SK-N-MC (cell line): ENCODE results near the gene PURA.

Experiments
- DNase-seq: peaks from one replicate; pipeline ENCODE4 v3.0.0-alpha.2; 2011; ENCODE audit warnings: low read depth, low spot score
- H3K27ac ChIP-seq: fragments of 200-600 bp; sonication (generic); 2 replicates; pipeline ENCODE4 v1.5.1; 2016; ENCODE audit warnings: mixed run types
- H3K36me3 ChIP-seq: fragments of 200-600 bp; sonication (generic); 2 replicates; pipeline ENCODE4 v1.6.1; 2017; ENCODE audit warnings: antibody characterized with exemption, low read length, mixed read lengths; ENCODE audit not compliant: insufficient read depth
- H3K4me3 ChIP-seq: fragments of 200-600 bp; sonication (generic); 2 replicates; pipeline ENCODE4 v1.5.1; 2016
- H3K9ac ChIP-seq: fragments of 200-600 bp; sonication (generic); 2 replicates; pipeline ENCODE4 v1.8.0; 2017; ENCODE audit warnings: mixed run types, mixed read lengths; ENCODE audit not compliant: insufficient read length
- H3K9me3 ChIP-seq: fragments of 200-600 bp; sonication (generic); 2 replicates; pipeline ENCODE4 v1.6.1; 2017; ENCODE audit warnings: low read depth, mild to moderate bottlenecking, antibody characterized with exemption, low read length, moderate library complexity, mixed read lengths
- EZH2 ChIP-seq: fragments of 200-600 bp; sonication (generic); IDR thresholded peaks from one replicate; pipeline ENCODE4 v1.6.1; 2017; ENCODE audit warnings: antibody characterized with exemption
- FOXP2 ChIP-seq: optimal IDR thresholded peaks from 2 replicates; pipeline ENCODE3; 2011; ENCODE audit warnings: mild to moderate bottlenecking, moderate library complexity; ENCODE audit not compliant: insufficient read depth; ENCODE audit errors: extremely low read length, control extremely low read depth
- POLR2AphosphoS5 ChIP-seq: IDR thresholded peaks from 2 replicates; pipeline ENCODE4 v1.6.1; 2012; ENCODE audit warnings: mild to moderate bottlenecking, low read depth, low read length, borderline replicate concordance

Gene PURA

DNA sequence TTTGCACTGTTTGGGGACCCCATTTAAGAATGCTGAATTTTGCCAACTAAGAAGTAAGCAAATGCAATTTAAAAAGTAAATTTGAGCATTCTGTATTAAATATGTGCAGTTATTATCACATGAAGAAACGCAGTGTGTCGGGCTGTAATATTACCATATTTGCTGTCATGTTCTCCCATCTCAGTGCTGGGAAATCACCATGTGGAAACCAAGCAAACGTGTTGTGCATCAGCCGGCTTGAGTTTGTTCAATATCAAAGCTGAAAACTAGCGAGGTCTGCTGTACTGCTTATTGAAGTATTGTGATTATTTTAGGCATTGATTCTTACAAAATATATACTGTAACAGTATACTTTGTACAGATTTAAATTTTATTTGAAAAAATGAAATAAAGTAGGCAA lies 14.5 kb downstream of the PURA start:
- TF ChIP-seq FOXP2 (no peak), POLR2AphosphoS5 (no peak), EZH2 (no peak)
- Histone ChIP-seq H3K27ac (no peak overlapping the region), H3K36me3 (no peaks in the 10 kb centered on the region), H3K9ac (no peak overlapping the region), H3K9me3 (no peaks in the 10 kb centered on the region), H3K4me3 (no peak overlapping the region)
- no peak for DNase-seq

DNA sequence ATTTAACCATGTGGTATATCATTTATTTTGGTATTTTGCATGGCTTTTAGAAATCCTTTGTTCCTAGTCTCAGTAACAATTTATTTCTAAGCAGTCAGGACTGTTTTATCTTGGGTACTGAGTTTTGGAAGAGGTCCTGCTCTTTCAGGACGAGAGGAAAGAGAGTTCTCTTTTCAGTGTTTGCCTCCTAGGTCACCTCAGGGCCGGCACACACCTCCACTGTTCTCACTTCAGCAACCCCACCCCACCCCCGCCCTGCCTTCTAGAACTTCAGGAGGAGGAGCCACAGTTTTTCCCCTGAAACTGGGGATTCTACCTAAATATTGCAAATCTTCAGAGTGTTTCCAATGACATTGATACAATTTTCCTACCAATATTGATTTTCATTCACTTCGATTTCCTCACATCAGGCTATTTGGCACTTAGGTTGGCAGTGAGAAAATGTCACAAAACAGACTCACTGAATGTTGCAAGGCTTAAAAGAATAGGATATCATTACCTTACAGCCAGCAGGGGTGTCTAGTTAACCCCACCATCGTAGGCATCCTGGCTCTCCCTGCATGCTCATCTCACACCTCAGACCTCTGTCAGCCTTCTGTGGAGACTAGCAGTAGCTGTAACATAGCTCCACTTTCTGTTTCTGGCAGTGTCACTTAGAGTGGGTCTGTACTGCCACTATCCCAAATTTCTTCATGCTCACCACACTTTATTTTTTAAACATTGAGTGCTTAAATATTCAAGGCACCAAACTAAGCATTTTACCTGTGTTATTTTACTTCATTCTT lies 17.2 kb downstream of the PURA start:
- Histone ChIP-seq H3K36me3 (no peaks in the 10 kb centered on the region), H3K9ac (no peak overlapping the region), H3K27ac (no peak overlapping the region), H3K9me3 (no peaks in the 10 kb centered on the region), H3K4me3 (no peak overlapping the region)
- TF ChIP-seq POLR2AphosphoS5 (no peak), FOXP2 (no peak), EZH2 (no peak)
- DNase-seq: no peak

DNA sequence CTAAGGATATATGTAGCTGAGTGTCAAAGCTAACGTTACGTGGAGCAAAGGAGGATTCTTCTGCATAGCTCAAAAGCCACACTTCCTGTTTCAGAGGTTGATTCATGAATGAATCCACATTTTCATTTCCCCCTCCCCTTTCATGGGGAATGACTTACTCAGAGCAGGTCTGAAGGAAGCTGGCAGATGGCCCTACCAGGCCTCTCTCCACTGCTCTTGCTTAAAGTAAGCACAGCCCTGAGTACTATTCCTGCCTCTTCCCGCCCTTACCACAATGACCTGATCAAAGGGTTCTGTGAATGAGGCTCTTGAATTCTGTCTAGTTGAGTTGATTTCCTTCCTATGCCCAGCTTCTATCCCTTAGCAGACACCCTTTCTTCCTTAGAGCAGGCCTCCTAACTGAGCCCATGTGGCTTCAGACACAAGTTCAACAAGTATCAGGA lies 18.1 kb downstream of the PURA start:
- no peaks in the 10 kb centered on the region for H3K9me3 ChIP-seq
- H3K4me3 ChIP-seq: no peak overlapping the region
- H3K27ac ChIP-seq: no peak overlapping the region
- TF ChIP-seq POLR2AphosphoS5 (no peak), EZH2 (no peak), FOXP2 (no peak)
- no peaks in the 10 kb centered on the region for H3K36me3 ChIP-seq
- H3K9ac ChIP-seq: no peak overlapping the region
- DNase-seq: no peak

DNA sequence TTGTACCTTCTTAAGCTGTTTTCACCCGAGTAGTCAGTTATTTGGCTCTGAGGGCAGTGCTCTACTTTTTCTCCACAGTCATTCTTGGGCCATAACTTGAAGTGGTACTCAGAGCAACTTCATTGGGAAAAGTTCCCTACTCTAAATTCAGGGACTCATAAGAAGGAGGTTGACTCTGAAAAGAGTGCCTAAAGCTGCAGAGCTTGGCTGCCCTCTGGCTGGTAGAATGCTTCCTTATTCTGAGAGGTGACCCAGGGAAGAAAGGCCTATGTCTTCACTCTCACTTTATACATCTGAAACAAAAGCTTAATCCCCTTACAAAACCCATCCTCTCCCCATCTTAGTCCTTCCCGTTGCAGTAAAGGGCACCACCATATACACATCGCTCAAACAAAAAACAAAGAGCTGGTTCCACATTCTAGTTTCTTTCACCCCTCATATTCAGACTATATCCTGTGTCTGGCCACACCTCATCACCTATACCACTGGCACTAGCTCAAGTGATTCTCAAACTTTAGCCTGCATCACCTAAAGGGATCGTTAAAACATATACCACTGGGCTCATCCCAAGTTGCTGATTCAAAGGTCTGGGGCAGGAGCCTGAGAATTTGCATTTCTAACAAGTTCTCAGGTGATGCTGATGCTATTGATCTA lies 19.7 kb downstream of the PURA start:
- Histone ChIP-seq H3K9ac (no peak overlapping the region), H3K9me3 (no peaks in the 10 kb centered on the region), H3K4me3 (no peak overlapping the region), H3K27ac (no peak overlapping the region), H3K36me3 (no peaks in the 10 kb centered on the region)
- DNase-seq: no peak
- no peak for TF ChIP-seq POLR2AphosphoS5

DNA sequence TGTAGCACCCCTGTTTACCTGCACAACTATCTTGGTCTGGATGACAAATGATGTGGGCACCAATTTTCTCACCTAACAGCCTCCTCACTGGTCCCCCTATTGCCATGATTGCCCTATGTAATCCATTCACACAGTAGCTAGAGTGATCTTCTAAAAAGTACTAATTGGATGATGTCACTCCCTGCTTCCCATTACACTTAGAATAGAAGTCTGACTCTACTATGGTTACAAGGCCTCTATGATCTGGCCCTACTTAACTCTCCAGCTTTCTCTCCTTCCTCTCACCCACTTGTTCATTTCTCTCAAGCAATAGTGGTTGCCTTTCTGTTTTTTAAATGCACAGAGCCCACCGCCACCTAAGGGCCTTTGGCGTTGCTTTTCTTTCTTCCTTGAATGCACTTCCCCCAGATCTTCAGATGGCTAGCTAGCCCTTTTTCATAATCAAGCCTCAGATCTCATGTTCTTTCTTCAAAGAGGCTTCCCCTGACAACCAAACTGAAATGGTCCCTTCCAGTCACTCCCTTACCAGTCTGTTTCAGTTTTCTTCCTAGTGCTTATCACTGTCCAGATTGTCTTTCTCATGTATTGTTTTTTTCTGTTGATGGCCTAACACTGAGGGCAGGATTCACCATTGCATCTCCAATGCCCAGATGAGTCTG lies 20.5 kb downstream of the PURA start:
- Histone ChIP-seq H3K9ac (no peak overlapping the region), H3K27ac (no peak overlapping the region), H3K36me3 (no peaks in the 10 kb centered on the region), H3K9me3 (no peaks in the 10 kb centered on the region), H3K4me3 (no peak overlapping the region)
- no peak for DNase-seq
- TF ChIP-seq FOXP2: no peak
- TF ChIP-seq EZH2: no peak
- TF ChIP-seq POLR2AphosphoS5: no peak

DNA sequence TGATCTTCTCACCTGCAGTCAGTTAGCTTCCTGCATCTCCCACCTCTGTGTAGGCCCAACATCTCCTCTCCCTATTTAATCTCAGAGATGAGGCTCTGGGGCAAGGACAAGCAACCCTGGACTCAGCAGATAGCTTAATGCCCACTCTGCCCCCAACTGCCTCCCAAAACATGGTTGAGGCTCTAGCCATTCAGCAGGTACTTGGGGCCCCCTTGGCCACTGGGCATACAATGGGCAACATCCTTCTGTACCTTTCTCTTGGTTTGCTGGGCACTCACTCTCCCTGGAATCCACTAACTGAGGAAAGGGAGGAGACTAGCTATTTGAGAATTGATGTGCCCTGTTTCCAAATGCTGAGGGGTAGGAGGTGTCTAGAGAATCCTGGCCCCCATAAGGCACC lies 21.2 kb downstream of the PURA start:
- Histone ChIP-seq H3K9me3 (no peaks in the 10 kb centered on the region), H3K36me3 (no peaks in the 10 kb centered on the region), H3K4me3 (no peak overlapping the region), H3K9ac (no peak overlapping the region), H3K27ac (no peak overlapping the region)
- TF ChIP-seq FOXP2 (no peak), EZH2 (no peak), POLR2AphosphoS5 (no peak)
- DNase-seq: no peak

DNA sequence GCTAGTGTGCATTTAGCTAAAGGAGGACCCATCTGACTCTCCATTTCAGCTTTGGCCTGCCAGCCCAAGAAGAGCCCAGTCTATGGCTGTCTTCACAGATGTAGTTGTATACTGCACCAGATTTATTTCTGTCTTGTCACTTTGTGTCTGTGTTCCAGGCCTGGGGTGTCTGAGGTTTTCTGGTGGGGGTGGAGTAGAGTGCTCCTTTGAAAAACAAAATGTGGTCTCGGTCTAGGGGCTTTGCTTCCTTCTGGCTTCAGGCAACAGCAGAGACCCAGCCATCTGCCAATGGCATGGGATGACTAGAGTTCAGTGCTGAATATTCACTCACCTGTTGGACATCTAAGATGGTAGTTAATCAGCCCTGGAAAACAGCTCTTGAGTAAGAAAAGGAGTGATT lies 22.7 kb downstream of the PURA start:
- Histone ChIP-seq H3K9me3 (no peaks in the 10 kb centered on the region), H3K36me3 (no peaks in the 10 kb centered on the region), H3K27ac (no peak overlapping the region), H3K4me3 (no peak overlapping the region), H3K9ac (no peak overlapping the region)
- TF ChIP-seq POLR2AphosphoS5: no peak
- no peak for TF ChIP-seq EZH2
- no peak for TF ChIP-seq FOXP2
- DNase-seq: no peak

DNA sequence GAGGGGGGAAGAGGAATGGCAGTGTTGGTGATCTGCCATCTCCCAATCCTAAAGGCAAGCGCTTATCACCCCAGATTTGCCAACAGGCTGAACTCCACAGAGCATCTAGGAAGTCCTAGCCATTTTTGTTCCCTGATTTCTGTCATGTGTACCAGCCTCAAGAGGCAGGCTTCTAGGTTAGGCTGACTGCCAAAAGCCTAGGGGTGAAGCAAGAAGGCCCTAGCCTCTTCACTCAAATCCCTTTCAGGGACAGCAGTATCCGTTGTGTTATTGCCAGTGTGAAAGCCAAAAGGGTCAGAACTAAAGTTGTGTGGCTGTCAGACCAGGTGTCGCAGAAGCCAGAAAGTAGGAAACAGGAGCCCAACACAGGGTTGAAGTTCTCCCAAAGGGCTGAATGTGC lies 26.5 kb downstream of the PURA start:
- H3K36me3 ChIP-seq: no peaks in the 10 kb centered on the region
- TF ChIP-seq EZH2: no peak
- no peak for TF ChIP-seq POLR2AphosphoS5
- no peak for TF ChIP-seq FOXP2
- H3K27ac ChIP-seq: no peak overlapping the region
- H3K9ac ChIP-seq: no peak overlapping the region
- no peak for DNase-seq
- H3K9me3 ChIP-seq: no peaks in the 10 kb centered on the region
- no peak overlapping the region for H3K4me3 ChIP-seq
